ENCODE measurements around the gene BCL2A1.
"Not testable (repeated sequence)": the region's sequence is repeated elsewhere in the genome, so short reads cannot be mapped to it uniquely, and the experiment has no call there.

BCL2A1 gene

GRCh38 chr15:79918278-79918677 lies 52.7 kb downstream of the BCL2A1 start:
- DNase-seq (ENCODE audit: insufficient read length, low spot score) (no peak), FAIRE-seq (no peak)
- peak; percentile 25; the same call in 1 of the 2 replicates for TF ChIP-seq POLR2AphosphoS5 (IDR thresholded peaks at IDR 0.05; ENCODE audit: low read depth, low read length)
- no peak for TF ChIP-seq SPI1 (IDR thresholded peaks at IDR 0.05; ENCODE audit: low read depth, low read length)

GRCh38 chr15:79916502-79917132 lies 54.4 kb downstream of the BCL2A1 start:
- TF ChIP-seq POLR2A (IDR thresholded peaks at IDR 0.05; ENCODE audit: low read depth, low read length) (no peak), POLR2AphosphoS5 (IDR thresholded peaks at IDR 0.05; ENCODE audit: low read depth, low read length) (no peak), TAF1 (IDR thresholded peaks at IDR 0.05; ENCODE audit: low read depth, low read length) (no peak), PAX5 (IDR thresholded peaks at IDR 0.05; ENCODE audit: insufficient read depth, low read length, severe bottlenecking) (no peak), POU2F2 (IDR thresholded peaks at IDR 0.05; ENCODE audit: low read depth, low read length) (no peak), SPI1 (IDR thresholded peaks at IDR 0.05; ENCODE audit: low read depth, low read length) (no peak)
- DNase-seq (ENCODE audit: insufficient read length, low spot score) (no peak), FAIRE-seq (no peak)

GRCh38 chr15:79915776-79916501 lies 55.1 kb downstream of the BCL2A1 start:
- not testable (repeated sequence) for FAIRE-seq; DNase-seq (ENCODE audit: insufficient read length, low spot score)

- no peak for DNase-seq (ENCODE audit: insufficient read length, low spot score)
- no peak for FAIRE-seq
- TF ChIP-seq PAX5 (IDR thresholded peaks at IDR 0.05; ENCODE audit: insufficient read depth, low read length, severe bottlenecking), result no peak
- no peak for TF ChIP-seq POU2F2 (IDR thresholded peaks at IDR 0.05; ENCODE audit: low read depth, low read length)
- no peak for TF ChIP-seq POLR2AphosphoS5 (IDR thresholded peaks at IDR 0.05; ENCODE audit: low read depth, low read length)
- TF ChIP-seq SPI1 (IDR thresholded peaks at IDR 0.05; ENCODE audit: low read depth, low read length), result no peak
- TF ChIP-seq POLR2A (IDR thresholded peaks at IDR 0.05; ENCODE audit: low read depth, low read length), result no peak
- TF ChIP-seq TAF1 (IDR thresholded peaks at IDR 0.05; ENCODE audit: low read depth, low read length), result no peak
Measured at GRCh38 chr15:79914728-79915127, 56.3 kb downstream of the BCL2A1 start.

Measured in GM12891 (cell line).